HepG2 (cell line): ENCODE results near the gene MAGI1. TPM values are rescaled to one million over a fixed set of nuclear protein-coding genes. Genes with fewer than 3 reads are reported as not detected.

Source experiments
- ATAC-seq: fragments of 200-7000 bp; cut with Tn5 transposase; 3 replicates; pipeline ENCODE4 v1.9.1; 2020; ENCODE audit warnings: mild to moderate bottlenecking, moderate library complexity
- BruUV-seq: library from RNA; stranded (reverse); fragments of 400-500 nt; replicated peaks from 2 replicates; lab custom pipeline; 2021; lab: Mats Ljungman, UMichigan
- CTCF ChIA-PET: fragments of 300-600 bp; formaldehyde crosslinking; extraction: SDS; loops from one replicate; lab custom pipeline; 2021; ENCODE audit warnings: low total read pairs, inconsistent platforms, low intra/inter-chr PET ratio; lab: Yijun Ruan, JAX
- POLR2A ChIA-PET: fragments of 350-600 bp; sonication (Branson Sonifier 250); formaldehyde crosslinking; loops from one replicate; lab custom pipeline; 2020; ENCODE audit warnings: antibody characterized with exemption, inconsistent platforms; lab: Yijun Ruan, JAX
- DNase-seq: peaks from one replicate; pipeline ENCODE4 v3.0.0-alpha.2; 2015; ENCODE audit warnings: low spot score
- FAIRE-seq: peaks from 3 replicates; lab custom pipeline; 2011; peaks lifted over from hg19 to GRCh38; lab: Jason Lieb, UNC
- H2AFZ ChIP-seq: one replicate; pipeline ENCODE4 v1.6.1; 2011; ENCODE audit warnings: low read length, inconsistent platforms
- H3K27ac ChIP-seq: fragments of 300-600 bp; 3 replicates; pipeline ENCODE4 v1.8.0; 2011; ENCODE audit warnings: mixed run types, mild to moderate bottlenecking, mixed read lengths, low read length, inconsistent platforms; ENCODE audit not compliant: insufficient read depth; ENCODE audit errors: extremely low read length
- H3K27me3 ChIP-seq, 2 experiments: fragments of 200-600 bp in 1 of 2; 2 replicates in 1 of 2; 3 replicates in 1 of 2; pipeline versions ENCODE4 v1.6.0 to v1.8.0; 2011; ENCODE audit warnings: low read length in 2 of 2, mild to moderate bottlenecking in 2 of 2, moderate library complexity in 2 of 2, inconsistent platforms in 1 of 2; ENCODE audit not compliant: insufficient read depth in 2 of 2, control insufficient read depth in 1 of 2
- H3K36me3 ChIP-seq, 2 experiments: fragments of 200-600 bp in 1 of 2; replicated peaks in 1 of 2; 2 replicates in 1 of 2; 3 replicates in 1 of 2; pipeline versions ENCODE4 v1.5.1 to v1.8.0; 2011; ENCODE audit warnings: low read length in 2 of 2, inconsistent platforms in 1 of 2; ENCODE audit not compliant: insufficient read depth in 2 of 2, control insufficient read depth in 1 of 2
- H3K4me1 ChIP-seq: 2 replicates; pipeline ENCODE4 v1.5.1; 2012; ENCODE audit warnings: low read length, inconsistent platforms; ENCODE audit not compliant: insufficient read depth
- H3K4me2 ChIP-seq: 2 replicates; pipeline ENCODE4 v1.6.0; 2011; ENCODE audit warnings: low read depth, low read length, inconsistent platforms
- H3K4me3 ChIP-seq, 3 experiments: fragments of 200-600 bp in 1 of 3; sonication (generic), shearing (Covaris generic) in 1 of 3; replicated peaks in 1 of 3; 2 replicates each; pipeline ENCODE4 v1.5.1; 2011 to 2016; ENCODE audit warnings: low read length in 3 of 3, inconsistent platforms in 2 of 3, low read depth in 2 of 3, mild to moderate bottlenecking in 2 of 3, control low read depth in 1 of 3, mixed read lengths in 1 of 3; ENCODE audit not compliant: insufficient read depth in 1 of 3
- H3K79me2 ChIP-seq: one replicate; pipeline ENCODE4 v1.6.1; 2011; ENCODE audit warnings: low read length, inconsistent platforms; ENCODE audit not compliant: insufficient read depth
- H3K9ac ChIP-seq: 2 replicates; pipeline ENCODE4 v1.6.0; 2011; ENCODE audit warnings: mild to moderate bottlenecking, low read depth, low read length, inconsistent platforms; ENCODE audit not compliant: insufficient read depth
- H3K9me3 ChIP-seq: 2 replicates; pipeline ENCODE4 v1.5.1; 2012; ENCODE audit warnings: mild to moderate bottlenecking, low read length
- H4K20me1 ChIP-seq: 2 replicates; pipeline ENCODE4 v1.6.0; 2011; ENCODE audit warnings: inconsistent platforms, mild to moderate bottlenecking, low read length, moderate library complexity; ENCODE audit not compliant: insufficient read depth
- ATRX ChIP-seq: sonication (generic); formaldehyde crosslinking; IDR thresholded peaks from 2 replicates; pipeline ENCODE4 v1.4.0; 2020; ENCODE audit warnings: missing genetic modification reagents, borderline replicate concordance
- CEBPG ChIP-seq: IDR thresholded peaks from 2 replicates; pipeline ENCODE4 v1.6.1; 2016
- CTCF ChIP-seq: sonication (generic); formaldehyde crosslinking; IDR thresholded peaks from 2 replicates; pipeline ENCODE4 v1.5.0; 2020; ENCODE audit warnings: mild to moderate bottlenecking, missing genetic modification reagents, moderate library complexity
- GFI1 ChIP-seq: sonication (generic); formaldehyde crosslinking; IDR thresholded peaks from 2 replicates; pipeline ENCODE4 v1.5.0; 2020; ENCODE audit warnings: missing genetic modification reagents, mild to moderate bottlenecking, borderline replicate concordance
- HNF4A ChIP-seq: sonication (generic); formaldehyde crosslinking; IDR thresholded peaks from 2 replicates; pipeline ENCODE4 v1.4.0; 2020; ENCODE audit warnings: missing genetic modification reagents
- HNF4G ChIP-seq, 2 experiments: sonication (generic) in 1 of 2; formaldehyde crosslinking in 1 of 2; IDR thresholded peaks; 2 replicates each; pipeline versions ENCODE4 v1.4.0 to v1.6.1; 2011 to 2020; ENCODE audit warnings: borderline replicate concordance in 2 of 2, low read depth in 2 of 2, mild to moderate bottlenecking in 2 of 2, low read length in 1 of 2, missing genetic modification reagents in 1 of 2, moderate library complexity in 1 of 2
- NR2F6 ChIP-seq, 2 experiments: IDR thresholded peaks; 2 replicates each; pipeline ENCODE4 v1.6.1; 2016; ENCODE audit warnings: antibody characterized with exemption in 1 of 2, mild to moderate bottlenecking in 1 of 2
- RAD51 ChIP-seq: fragments of 450-650 bp; IDR thresholded peaks from 2 replicates; pipeline ENCODE4 v1.6.1; 2016; ENCODE audit warnings: borderline replicate concordance
- RARA ChIP-seq: IDR thresholded peaks from 2 replicates; pipeline ENCODE4 v1.6.1; 2016; ENCODE audit warnings: missing genetic modification reagents, missing compliant biosample characterization
- SALL1 ChIP-seq: sonication (generic); formaldehyde crosslinking; IDR thresholded peaks from 2 replicates; pipeline ENCODE4 v1.8.0; 2022; ENCODE audit warnings: mild to moderate bottlenecking, missing genetic modification reagents
- SATB2 ChIP-seq: sonication (generic); formaldehyde crosslinking; IDR thresholded peaks from 2 replicates; pipeline ENCODE4 v1.5.0; 2020; ENCODE audit warnings: missing genetic modification reagents
- SNAPC2 ChIP-seq: sonication (generic); formaldehyde crosslinking; IDR thresholded peaks from 2 replicates; pipeline ENCODE4 v1.8.1; 2022; ENCODE audit warnings: mild to moderate bottlenecking, missing genetic modification reagents
- TSC22D2 ChIP-seq: sonication (generic); formaldehyde crosslinking; IDR thresholded peaks from 2 replicates; pipeline ENCODE4 v1.5.1; 2020; ENCODE audit warnings: missing genetic modification reagents, mild to moderate bottlenecking, borderline replicate concordance
- ZNF687 ChIP-seq: sonication (generic); formaldehyde crosslinking; IDR thresholded peaks from 2 replicates; pipeline ENCODE4 v1.5.1; 2020; ENCODE audit warnings: mild to moderate bottlenecking, missing genetic modification reagents, moderate library complexity
- WGBS: methylation state at CpG from one replicate; pipeline ENCODE4 v1.1.6; 2017; ENCODE audit warnings: low lambda C conversion rate; 5-methylcytosine and 5-hydroxymethylcytosine counted together
- in situ Hi-C: cut with HindIII; loops from 2 replicates; pipeline ENCODE4 v1.10.0; 2017; ENCODE audit warnings: low pct_unique_long_range_greater_than_20kb; ENCODE audit not compliant: extremely low pct_ligation_motif_present
- intact Hi-C: fragments of 100-400 bp; cut with micrococcal nuclease; formaldehyde crosslinking; loops from one replicate; pipeline ENCODE4 v1.10.0; 2022; ENCODE audit not compliant: unreplicated experiment
- polyA plus RNA-seq, 8 experiments: library from polyadenylated mRNA; depleted of rRNA in 3 of 8; stranded (reverse) in 7 of 8; unstranded in 1 of 8; fragments of >200 nt; fragmentation: Illumina TruSeq in 4 of 8; extraction: Trizol in 4 of 8; gene quantifications; 2 replicates each; pipeline versions ENCODE4 v1.2.1 to v1.2.3, GENCODE V29; 2011 to 2016; ENCODE audit warnings: low read depth in 4 of 8, missing spikeins in 1 of 8, mixed read lengths in 1 of 8; ENCODE audit not compliant: insufficient read depth in 1 of 8
- total RNA-seq, 5 experiments: library from RNA; depleted of rRNA; stranded (reverse); fragments of >200 nt; fragmentation: Illumina TruSeq; extraction: Trizol; gene quantifications; 2 replicates each; pipeline ENCODE4 v1.2.3, GENCODE V29; 2016; ENCODE audit warnings: low read depth in 1 of 5

Gene MAGI1
- total and polyA plus RNA-seq, 2 of the 13 experiments (the other 11 are each of a cell fraction or from before 2014, with no cell fraction given), result 22.2 to 26.0 TPM

GRCh38 chr3:65550137-65550536 lies 488.6 kb downstream of the MAGI1 start:
- TF ChIP-seq GFI1 (CRISPR knock-in tag), result no peak
- 0 out of 2 replicates have a peak, but pooled peaks have one; percentile 19 for TF ChIP-seq RARA (CRISPR knock-in tag)
- TF ChIP-seq SATB2 (CRISPR knock-in tag), result no peak
- TF ChIP-seq HNF4G (IDR thresholded peaks at IDR 0.05; ENCODE audit: borderline replicate concordance, low read depth, low read length), result peak; percentile 52; the same call in 1 of the 2 replicates
- TF ChIP-seq HNF4G (CRISPR knock-in tag; IDR thresholded peaks at IDR 0.05; ENCODE audit: borderline replicate concordance, low read depth), result no peak
- TF ChIP-seq HNF4A, result 0 out of 2 replicates have a peak, but pooled peaks have one; percentile 37
- TF ChIP-seq NR2F6 (IDR thresholded peaks at IDR 0.05), result peak; percentile 38; the same call in 1 of the 2 replicates
- no peak for TF ChIP-seq NR2F6 (CRISPR knock-in tag; IDR thresholded peaks at IDR 0.05)
- no peak overlapping the region for H3K9ac ChIP-seq
- peaks cover 13% of the 10 kb centered on the region for H3K4me1 ChIP-seq
- FAIRE-seq (no peak), DNase-seq (no peak), ATAC-seq (no peak)
- WGBS, result 57% methylated on average over 2 of the region's 2 CpGs
- intact Hi-C loops, result no loop called here
- peaks cover 43% of the 10 kb centered on the region for H4K20me1 ChIP-seq
- POLR2A ChIA-PET, result no interaction called here
- in situ Hi-C loops, result no loop called here
- no peaks in the 10 kb centered on the region; a peak in 1 of 5 replicates for H3K36me3 ChIP-seq
- H3K27me3 ChIP-seq, result no peaks in the 10 kb centered on the region
- H3K4me2 ChIP-seq, result peak overlapping the region; percentile 73; the same call in 1 of the 2 replicates
- H3K27ac ChIP-seq, result no peak overlapping the region
- peak overlapping the region in 1 of 3 experiments; percentile 58; a peak in 2 of 6 replicates for H3K4me3 ChIP-seq
- no peaks in the 10 kb centered on the region for H3K79me2 ChIP-seq
- no TSS peak for BruUV-seq
- CTCF ChIA-PET, result no interaction called here
- H3K9me3 ChIP-seq, result no peaks in the 10 kb centered on the region
- no peak overlapping the region for H2AFZ ChIP-seq

- no peak for FAIRE-seq
- POLR2A ChIA-PET, result no interaction called here
- TF ChIP-seq CEBPG (CRISPR knock-in tag) (no peak), SNAPC2 (no peak), SALL1 (CRISPR knock-in tag) (no peak), ZNF687 (CRISPR knock-in tag) (peak; percentile 5), CTCF (no peak), ATRX (CRISPR knock-in tag) (no peak), TSC22D2 (CRISPR knock-in tag) (no peak), RAD51 (no peak)
- no peak overlapping the region for H3K27ac ChIP-seq
- ATAC-seq, result no peak; the same call in 1 of the 3 replicates
- intact Hi-C loops, result no loop called here
- H3K4me3 ChIP-seq, result peak overlapping the region; percentile 58 to 70 (median 68)
- DNase-seq, result no peak
- no peaks in the 10 kb centered on the region for H3K9me3 ChIP-seq
- CTCF ChIA-PET, result no interaction called here
- in situ Hi-C loops, result no loop called here
- peak overlapping the region; percentile 73 for H3K4me2 ChIP-seq
- peak overlapping the region; percentile 12; the same call in 1 of the 2 replicates for H3K9ac ChIP-seq
- no peak overlapping the region for H2AFZ ChIP-seq
- H3K79me2 ChIP-seq, result no peaks in the 10 kb centered on the region
- H3K36me3 ChIP-seq, result no peaks in the 10 kb centered on the region; a peak in 1 of 5 replicates
- BruUV-seq, result no TSS peak
- H3K4me1 ChIP-seq, result peaks cover 13% of the 10 kb centered on the region
- peaks cover 43% of the 10 kb centered on the region for H4K20me1 ChIP-seq
- no peaks in the 10 kb centered on the region for H3K27me3 ChIP-seq
- WGBS, result 13% methylated on average over 3 of the region's 9 CpGs
Measured at GRCh38 chr3:65549626-65549959, 489.1 kb downstream of the MAGI1 start.
